Renal pelvis (tissue), 4 donors: Measurements from ENCODE around the gene OAF. TPM values are rescaled to one million over a fixed set of nuclear protein-coding genes. Genes with fewer than 3 reads are reported as not detected.

Experiments
- DNase-seq: peaks from one replicate; pipeline ENCODE4 v3.0.0-alpha.2; 2013
- polyA plus RNA-seq, 3 donors: library from polyadenylated mRNA; unstranded; fragments of 120-200 nt; gene quantifications; one replicate each; pipeline ENCODE4 v1.2.1, GENCODE V29; 2013; ENCODE audit not compliant: insufficient read length in 3 of 3

The OAF gene
- polyA plus RNA-seq, 3 donors: 39.4 to 49.9 (median 47.3) TPM

GRCh38 chr11:120197977-120198376 is 12.9 kb upstream of the OAF start:
- no peak for DNase-seq

- DNase-seq: no peak
Observed at GRCh38 chr11:120198403-120198786, 12.4 kb upstream of the OAF start.

GRCh38 chr11:120198787-120199469 is 11.9 kb upstream of the OAF start:
- DNase-seq: no peak

- no peak for DNase-seq
Observed at GRCh38 chr11:120199613-120200012, 11.2 kb upstream of the OAF start.

- DNase-seq: no peak
Observed at GRCh38 chr11:120200677-120201076, 10.2 kb upstream of the OAF start.

- no peak for DNase-seq
Observed at GRCh38 chr11:120201653-120202052, 9.2 kb upstream of the OAF start.

- no peak for DNase-seq
Observed at GRCh38 chr11:120203626-120204025, 7.2 kb upstream of the OAF start.

GRCh38 chr11:120205596-120206161 is 5.2 kb upstream of the OAF start:
- DNase-seq: no peak

- no peak for DNase-seq
Observed at GRCh38 chr11:120207512-120207911, 3.3 kb upstream of the OAF start.

GRCh38 chr11:120208001-120208441 is 2.8 kb upstream of the OAF start:
- no peak for DNase-seq

- no peak for DNase-seq
Observed at GRCh38 chr11:120208777-120209176, 2.1 kb upstream of the OAF start.

- no peak for DNase-seq
Observed at GRCh38 chr11:120209746-120210625, 846 bp upstream of the OAF start.

GRCh38 chr11:120211522-120212258 is 858 bp downstream of the OAF start:
- DNase-seq: no peak

GRCh38 chr11:120212259-120212878 is 1.5 kb downstream of the OAF start:
- no peak for DNase-seq

- DNase-seq: no peak
Observed at GRCh38 chr11:120212926-120213325, 2.1 kb downstream of the OAF start.

GRCh38 chr11:120214581-120214980 is 3.7 kb downstream of the OAF start:
- DNase-seq: no peak

GRCh38 chr11:120215634-120216033 is 4.8 kb downstream of the OAF start:
- no peak for DNase-seq

- DNase-seq: no peak
Observed at GRCh38 chr11:120216426-120217102, 5.7 kb downstream of the OAF start.

- no peak for DNase-seq
Observed at GRCh38 chr11:120217526-120217925, 6.7 kb downstream of the OAF start.

GRCh38 chr11:120217941-120218694 is 7.3 kb downstream of the OAF start:
- no peak for DNase-seq

GRCh38 chr11:120218695-120219033 is 7.8 kb downstream of the OAF start:
- no peak for DNase-seq
